ENCODE results near the gene EHF. TPM values are rescaled to one million over a fixed set of nuclear protein-coding genes. Genes with fewer than 3 reads are reported as not detected.

The EHF gene
- polyA plus RNA-seq, 1 donor from 2014 or later = 0.17 TPM

DNA sequence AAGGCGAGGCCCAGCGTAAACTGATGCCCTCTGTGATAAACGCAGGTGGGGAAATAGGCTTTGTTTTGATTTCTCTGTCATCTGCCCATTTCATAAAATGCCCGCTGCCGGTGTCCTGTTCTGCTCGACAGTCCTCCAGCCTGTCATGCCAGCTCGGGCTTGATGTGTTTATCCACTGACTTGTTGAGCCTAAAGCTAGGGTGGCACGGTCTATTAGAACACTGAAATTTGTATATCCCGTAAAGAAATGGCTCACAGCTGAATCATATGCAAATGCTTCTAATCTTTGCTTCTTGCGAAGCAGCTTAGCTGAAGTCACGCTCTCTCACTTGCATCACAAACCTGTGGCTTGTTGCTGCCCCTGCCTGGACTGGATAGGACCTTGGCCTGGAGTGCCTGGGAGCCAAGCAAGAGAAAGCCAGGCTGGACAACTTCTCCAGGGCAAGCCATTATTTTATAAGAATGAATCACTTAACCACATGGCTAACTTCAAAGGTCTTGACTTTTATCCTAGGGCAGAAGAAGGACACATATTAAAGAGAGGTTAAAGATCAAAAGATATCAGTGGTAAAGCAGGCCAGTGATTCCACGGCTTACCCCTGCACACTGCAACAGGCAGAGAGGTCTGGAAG is 33.1 kb downstream of the EHF start:
- no peak for TF ChIP-seq SMC3 (conservative IDR thresholded peaks at IDR 0.05; ENCODE audit: poor library complexity)
- TF ChIP-seq RAD21 (conservative IDR thresholded peaks at IDR 0.05) = no peak
- TF ChIP-seq TAF1 (IDR thresholded peaks at IDR 0.05; ENCODE audit: low read depth) = no peak
- no peak for TF ChIP-seq MXI1 (conservative IDR thresholded peaks at IDR 0.05; ENCODE audit: poor library complexity, severe bottlenecking)
- TF ChIP-seq, protein P1, sequence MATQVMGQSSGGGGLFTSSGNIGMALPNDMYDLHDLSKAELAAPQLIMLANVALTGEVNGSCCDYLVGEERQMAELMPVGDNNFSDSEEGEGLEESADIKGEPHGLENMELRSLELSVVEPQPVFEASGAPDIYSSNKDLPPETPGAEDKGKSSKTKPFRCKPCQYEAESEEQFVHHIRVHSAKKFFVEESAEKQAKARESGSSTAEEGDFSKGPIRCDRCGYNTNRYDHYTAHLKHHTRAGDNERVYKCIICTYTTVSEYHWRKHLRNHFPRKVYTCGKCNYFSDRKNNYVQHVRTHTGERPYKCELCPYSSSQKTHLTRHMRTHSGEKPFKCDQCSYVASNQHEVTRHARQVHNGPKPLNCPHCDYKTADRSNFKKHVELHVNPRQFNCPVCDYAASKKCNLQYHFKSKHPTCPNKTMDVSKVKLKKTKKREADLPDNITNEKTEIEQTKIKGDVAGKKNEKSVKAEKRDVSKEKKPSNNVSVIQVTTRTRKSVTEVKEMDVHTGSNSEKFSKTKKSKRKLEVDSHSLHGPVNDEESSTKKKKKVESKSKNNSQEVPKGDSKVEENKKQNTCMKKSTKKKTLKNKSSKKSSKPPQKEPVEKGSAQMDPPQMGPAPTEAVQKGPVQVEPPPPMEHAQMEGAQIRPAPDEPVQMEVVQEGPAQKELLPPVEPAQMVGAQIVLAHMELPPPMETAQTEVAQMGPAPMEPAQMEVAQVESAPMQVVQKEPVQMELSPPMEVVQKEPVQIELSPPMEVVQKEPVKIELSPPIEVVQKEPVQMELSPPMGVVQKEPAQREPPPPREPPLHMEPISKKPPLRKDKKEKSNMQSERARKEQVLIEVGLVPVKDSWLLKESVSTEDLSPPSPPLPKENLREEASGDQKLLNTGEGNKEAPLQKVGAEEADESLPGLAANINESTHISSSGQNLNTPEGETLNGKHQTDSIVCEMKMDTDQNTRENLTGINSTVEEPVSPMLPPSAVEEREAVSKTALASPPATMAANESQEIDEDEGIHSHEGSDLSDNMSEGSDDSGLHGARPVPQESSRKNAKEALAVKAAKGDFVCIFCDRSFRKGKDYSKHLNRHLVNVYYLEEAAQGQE (IDR thresholded peaks at IDR 0.05; ENCODE audit: borderline replicate concordance) = no peak
- H3K4me2 ChIP-seq (ENCODE audit: low read length) = no peak overlapping the region
- H2AFZ ChIP-seq (ENCODE audit: low read depth, low read length) = no peak overlapping the region
- no peaks in the 10 kb centered on the region for H3K79me2 ChIP-seq (replicated peaks; ENCODE audit: insufficient read depth, low read length)
- H3K27me3 ChIP-seq (ENCODE audit: insufficient read depth, low read depth, low read length) = no peaks in the 10 kb centered on the region
- no peak overlapping the region for H3K27ac ChIP-seq (ENCODE audit: low read length)
- no peaks in the 10 kb centered on the region for H3K9me2 ChIP-seq (ENCODE audit: insufficient read depth, low read length)
- H3F3A ChIP-seq (ENCODE audit: insufficient read depth, low read length, poor library complexity, severe bottlenecking) = no peaks in the 10 kb centered on the region
- no peak overlapping the region for H3K9ac ChIP-seq (ENCODE audit: low read length)
- no peaks in the 10 kb centered on the region for H4K20me1 ChIP-seq (ENCODE audit: insufficient read depth)
- H3K9me3 ChIP-seq (ENCODE audit: low read length) = no peaks in the 10 kb centered on the region
- H3K4me3 ChIP-seq (ENCODE audit: low read length) = no peak overlapping the region
- H3K36me3 ChIP-seq (ENCODE audit: insufficient read depth, low read length) = no peaks in the 10 kb centered on the region

DNA sequence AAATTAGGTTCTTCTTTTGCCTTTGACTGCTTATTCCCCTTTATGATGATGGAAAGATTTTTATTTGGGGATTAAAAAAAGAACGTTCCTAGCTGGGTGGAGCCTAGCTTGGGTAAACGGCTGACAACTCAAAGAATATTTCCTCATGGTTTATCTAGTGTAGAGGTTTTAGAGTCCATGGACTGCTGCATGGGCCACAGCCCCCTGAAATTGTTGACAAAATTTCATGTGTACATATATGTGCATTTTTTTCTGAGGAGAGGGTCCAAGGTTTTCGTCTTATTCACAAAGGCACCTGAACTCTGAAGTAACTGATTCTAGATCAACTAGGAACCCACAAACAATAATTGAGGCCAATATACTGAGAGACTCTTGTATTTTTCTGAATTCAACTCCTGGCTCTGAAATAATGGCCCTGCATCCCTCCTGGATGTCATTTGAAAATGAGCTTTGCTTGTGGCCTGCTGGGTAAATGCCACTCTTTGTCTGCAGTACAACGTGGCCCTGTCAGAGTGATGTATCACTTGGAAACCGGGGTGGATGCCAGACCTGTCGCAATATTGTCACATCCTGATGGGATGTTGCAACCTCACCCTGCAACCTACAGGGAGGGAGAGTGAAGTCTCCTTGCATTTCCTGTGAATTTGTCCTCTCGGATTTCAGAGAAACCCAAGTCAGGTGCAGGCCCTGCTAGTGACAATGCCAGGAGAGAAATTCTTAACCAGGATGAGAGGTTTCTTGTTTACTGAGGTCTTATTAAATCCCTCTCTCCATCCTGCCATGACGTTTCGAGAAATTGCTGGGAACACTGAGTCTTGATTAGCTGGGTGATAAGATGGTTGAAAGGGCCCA is 33.8 kb downstream of the EHF start:
- no peaks in the 10 kb centered on the region for H3K79me2 ChIP-seq (replicated peaks; ENCODE audit: insufficient read depth, low read length)
- H3K36me3 ChIP-seq (ENCODE audit: insufficient read depth, low read length) = no peaks in the 10 kb centered on the region
- TF ChIP-seq RAD21 (conservative IDR thresholded peaks at IDR 0.05) (no peak), TAF1 (IDR thresholded peaks at IDR 0.05; ENCODE audit: low read depth) (no peak), MXI1 (conservative IDR thresholded peaks at IDR 0.05; ENCODE audit: poor library complexity, severe bottlenecking) (peak; percentile 55), POLR2AphosphoS5 (IDR thresholded peaks at IDR 0.05) (peak; percentile 100), EP300 (conservative IDR thresholded peaks at IDR 0.05; ENCODE audit: poor library complexity, severe bottlenecking) (peak; percentile 99), SMC3 (conservative IDR thresholded peaks at IDR 0.05; ENCODE audit: poor library complexity) (no peak)
- TF ChIP-seq, protein P1 (IDR thresholded peaks at IDR 0.05; ENCODE audit: borderline replicate concordance) = peak; percentile 64
- TF ChIP-seq, protein P2, sequence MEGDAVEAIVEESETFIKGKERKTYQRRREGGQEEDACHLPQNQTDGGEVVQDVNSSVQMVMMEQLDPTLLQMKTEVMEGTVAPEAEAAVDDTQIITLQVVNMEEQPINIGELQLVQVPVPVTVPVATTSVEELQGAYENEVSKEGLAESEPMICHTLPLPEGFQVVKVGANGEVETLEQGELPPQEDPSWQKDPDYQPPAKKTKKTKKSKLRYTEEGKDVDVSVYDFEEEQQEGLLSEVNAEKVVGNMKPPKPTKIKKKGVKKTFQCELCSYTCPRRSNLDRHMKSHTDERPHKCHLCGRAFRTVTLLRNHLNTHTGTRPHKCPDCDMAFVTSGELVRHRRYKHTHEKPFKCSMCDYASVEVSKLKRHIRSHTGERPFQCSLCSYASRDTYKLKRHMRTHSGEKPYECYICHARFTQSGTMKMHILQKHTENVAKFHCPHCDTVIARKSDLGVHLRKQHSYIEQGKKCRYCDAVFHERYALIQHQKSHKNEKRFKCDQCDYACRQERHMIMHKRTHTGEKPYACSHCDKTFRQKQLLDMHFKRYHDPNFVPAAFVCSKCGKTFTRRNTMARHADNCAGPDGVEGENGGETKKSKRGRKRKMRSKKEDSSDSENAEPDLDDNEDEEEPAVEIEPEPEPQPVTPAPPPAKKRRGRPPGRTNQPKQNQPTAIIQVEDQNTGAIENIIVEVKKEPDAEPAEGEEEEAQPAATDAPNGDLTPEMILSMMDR (IDR thresholded peaks at IDR 0.05; ENCODE audit: poor library complexity, severe bottlenecking) = no peak
- no peaks in the 10 kb centered on the region for H3K27me3 ChIP-seq (ENCODE audit: insufficient read depth, low read depth, low read length)
- no peak overlapping the region for H3K4me2 ChIP-seq (ENCODE audit: low read length)
- no peak overlapping the region for H3K4me3 ChIP-seq (ENCODE audit: low read length)
- no peaks in the 10 kb centered on the region for H4K20me1 ChIP-seq (ENCODE audit: insufficient read depth)
- H3F3A ChIP-seq (ENCODE audit: insufficient read depth, low read length, poor library complexity, severe bottlenecking) = no peaks in the 10 kb centered on the region
- H3K9me2 ChIP-seq (ENCODE audit: insufficient read depth, low read length) = no peaks in the 10 kb centered on the region
- H3K27ac ChIP-seq (ENCODE audit: low read length) = peak overlapping the region; percentile 17
- no peaks in the 10 kb centered on the region for H3K9me3 ChIP-seq (ENCODE audit: low read length)
- no peak overlapping the region for H3K9ac ChIP-seq (ENCODE audit: low read length)
- peak overlapping the region; percentile 19 for H2AFZ ChIP-seq (ENCODE audit: low read depth, low read length)
